Measurements from ENCODE around the gene SAMD3.
"Not testable (repeated sequence)": the region's sequence is repeated elsewhere in the genome, so short reads cannot be mapped to it uniquely, and the experiment has no call there.

SAMD3 gene

GRCh38 chr6:130207979-130208649 lies 14.6 kb downstream of the SAMD3 start:
- no peak for DNase-seq

GRCh38 chr6:130206479-130206878 lies 16.3 kb downstream of the SAMD3 start:
- no peak for DNase-seq

GRCh38 chr6:130204322-130204721 lies 18.4 kb downstream of the SAMD3 start:
- no peak for DNase-seq

GRCh38 chr6:130203370-130203769 lies 19.4 kb downstream of the SAMD3 start:
- no peak for DNase-seq

- DNase-seq: no peak
These were observed 20.0 kb downstream of the SAMD3 start for GRCh38 chr6:130202782-130203181.

GRCh38 chr6:130200020-130200419 lies 22.7 kb downstream of the SAMD3 start:
- DNase-seq: no peak

GRCh38 chr6:130198483-130199035 lies 24.2 kb downstream of the SAMD3 start:
- no peak for DNase-seq

GRCh38 chr6:130197816-130198482 lies 24.8 kb downstream of the SAMD3 start:
- not testable (repeated sequence) for DNase-seq

GRCh38 chr6:130194434-130194833 lies 28.3 kb downstream of the SAMD3 start:
- not testable (repeated sequence) for DNase-seq

GRCh38 chr6:130190701-130191690 lies 31.8 kb downstream of the SAMD3 start:
- DNase-seq: no peak

GRCh38 chr6:130189531-130190397 lies 33.0 kb downstream of the SAMD3 start:
- DNase-seq: no peak

- no peak for DNase-seq
These were observed 34.4 kb downstream of the SAMD3 start for GRCh38 chr6:130188207-130188899.

- DNase-seq: no peak
These were observed 35.2 kb downstream of the SAMD3 start for GRCh38 chr6:130187335-130188206.

GRCh38 chr6:130185658-130186057 lies 37.1 kb downstream of the SAMD3 start:
- no peak for DNase-seq

- DNase-seq: peak; percentile 38
These were observed 39.2 kb downstream of the SAMD3 start for GRCh38 chr6:130183271-130184222.

GRCh38 chr6:130182466-130182865 lies 40.3 kb downstream of the SAMD3 start:
- no peak for DNase-seq

GRCh38 chr6:130178692-130179091 lies 44.1 kb downstream of the SAMD3 start:
- DNase-seq: no peak

- no peak for DNase-seq
These were observed 46.4 kb downstream of the SAMD3 start for GRCh38 chr6:130176378-130176777.

GRCh38 chr6:130173377-130174004 lies 49.3 kb downstream of the SAMD3 start:
- not testable (repeated sequence) for DNase-seq
